Measurements from ENCODE around the gene LRRC40. TPM values are rescaled to one million over a fixed set of nuclear protein-coding genes. Genes with fewer than 3 reads are reported as not detected.
"Not testable (repeated sequence)": the region's sequence is repeated elsewhere in the genome, so short reads cannot be mapped to it uniquely, and the experiment has no call there.

The LRRC40 gene
- total RNA-seq, 2 experiments from 2014 or later: 20.4 to 20.5 TPM

DNA sequence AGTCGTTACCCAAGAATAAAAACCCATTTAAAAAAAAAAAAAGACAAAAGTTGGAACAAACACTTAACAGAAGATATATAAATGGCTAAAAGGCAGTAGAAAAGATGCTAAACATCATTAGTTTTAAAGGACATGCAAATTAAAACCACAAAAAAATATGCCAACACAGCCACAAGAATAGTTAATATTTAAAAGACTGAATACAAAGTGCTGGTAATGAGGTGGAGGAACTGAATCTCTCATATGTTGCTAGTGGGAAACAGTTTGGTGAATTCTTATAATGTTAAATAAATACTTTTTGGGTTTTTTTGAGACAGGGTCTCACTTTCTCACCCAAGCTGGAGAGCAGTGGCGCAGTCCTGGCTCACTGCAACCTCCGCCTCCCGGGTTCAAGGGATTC is 10.0 kb downstream of the LRRC40 start:
- H3K4me1 Mint-ChIP-seq (ENCODE audit: low read depth): peaks cover 11% of the 10 kb centered on the region
- H3K36me3 Mint-ChIP-seq (ENCODE audit: low read depth): peaks cover 11% of the 10 kb centered on the region
- H3K27ac Mint-ChIP-seq: no peak overlapping the region
- H3K4me3 Mint-ChIP-seq: no peak overlapping the region
- no peak for DNase-seq
- intact Hi-C loops (cut with micrococcal nuclease): no loop called here
- CTCF ChIA-PET: no interaction called here
- H3K27me3 Mint-ChIP-seq (ENCODE audit: low read depth): no peaks in the 10 kb centered on the region
- H3K9me3 Mint-ChIP-seq: peaks cover 3% of the 10 kb centered on the region

DNA sequence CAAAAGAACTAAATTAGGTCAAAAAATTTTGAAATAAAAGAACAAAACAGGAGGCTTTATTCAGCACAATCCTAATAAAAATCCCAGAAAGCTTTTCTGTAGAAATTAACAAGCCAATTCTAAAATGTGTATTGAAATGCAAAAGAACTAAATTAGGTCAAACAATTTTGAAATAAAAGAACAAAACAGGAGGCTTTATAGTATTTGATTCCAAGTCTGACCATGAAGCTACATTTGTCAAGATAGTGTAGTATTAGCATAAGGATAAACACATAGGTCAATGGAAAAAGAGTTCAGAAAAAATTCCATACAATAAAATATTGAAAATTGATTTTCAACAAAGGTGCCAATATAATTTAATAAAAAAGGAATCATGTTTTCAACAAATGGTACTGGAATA is 10.8 kb downstream of the LRRC40 start:
- peaks cover 17% of the 10 kb centered on the region for H3K4me1 Mint-ChIP-seq (ENCODE audit: low read depth)
- CTCF ChIA-PET: no interaction called here
- no peak overlapping the region for H3K27ac Mint-ChIP-seq
- H3K27me3 Mint-ChIP-seq (ENCODE audit: low read depth): no peaks in the 10 kb centered on the region
- peaks cover 3% of the 10 kb centered on the region for H3K9me3 Mint-ChIP-seq
- peaks cover 11% of the 10 kb centered on the region for H3K36me3 Mint-ChIP-seq (ENCODE audit: low read depth)
- H3K4me3 Mint-ChIP-seq: no peak overlapping the region
- DNase-seq: no peak
- intact Hi-C loops (cut with micrococcal nuclease): no loop called here

DNA sequence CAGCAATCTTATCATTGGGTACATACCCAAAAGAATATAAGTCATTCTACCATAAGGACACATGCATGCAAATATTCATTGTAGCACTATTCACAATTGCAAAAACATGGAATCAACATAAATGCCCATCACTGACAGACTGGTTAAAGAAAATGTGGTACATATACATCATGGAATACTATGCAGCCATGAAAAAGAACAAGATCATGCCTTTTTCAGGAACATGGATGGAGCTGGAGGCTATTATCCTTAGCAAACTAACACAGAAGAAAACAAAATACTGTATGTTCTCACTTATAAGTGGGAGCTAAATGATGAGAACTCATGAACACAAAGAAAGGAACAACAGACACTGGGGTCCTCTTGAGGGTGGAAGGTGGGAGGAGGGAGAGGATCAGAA is 12.9 kb downstream of the LRRC40 start:
- H3K27ac Mint-ChIP-seq; H3K36me3 Mint-ChIP-seq (ENCODE audit: low read depth); intact Hi-C loops (cut with micrococcal nuclease); CTCF ChIA-PET; H3K9me3 Mint-ChIP-seq; H3K27me3 Mint-ChIP-seq (ENCODE audit: low read depth); DNase-seq; H3K4me3 Mint-ChIP-seq: not testable (repeated sequence)
- H3K4me1 Mint-ChIP-seq (ENCODE audit: low read depth): peaks cover 17% of the 10 kb centered on the region

DNA sequence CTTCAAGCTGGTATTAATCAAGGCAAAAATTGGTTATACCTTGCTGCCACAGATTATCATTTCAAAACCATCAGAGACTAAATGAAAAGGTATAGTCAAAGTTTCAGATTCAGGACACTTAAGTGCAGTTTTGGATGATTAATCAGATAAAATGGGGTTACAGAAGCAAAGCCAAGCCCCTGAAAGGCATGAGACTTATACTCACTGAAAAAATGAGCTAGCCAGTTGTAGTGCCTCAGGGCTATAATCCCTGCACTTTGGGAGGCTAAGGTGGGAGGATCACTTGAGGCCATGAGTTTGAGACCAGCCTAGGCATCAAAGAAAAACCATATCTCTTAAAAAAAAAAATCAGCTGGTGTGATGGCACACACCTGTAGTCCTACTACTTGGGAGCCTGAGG is 15.2 kb downstream of the LRRC40 start:
- H3K27me3 Mint-ChIP-seq (ENCODE audit: low read depth): no peaks in the 10 kb centered on the region
- CTCF ChIA-PET: interaction anchor here (0.8 kb wide), 1 partner anchor 22 kb away, joined by 3 read pairs; no protein-coding TSS in a partner anchor
- H3K4me1 Mint-ChIP-seq (ENCODE audit: low read depth): peaks cover 13% of the 10 kb centered on the region

DNA sequence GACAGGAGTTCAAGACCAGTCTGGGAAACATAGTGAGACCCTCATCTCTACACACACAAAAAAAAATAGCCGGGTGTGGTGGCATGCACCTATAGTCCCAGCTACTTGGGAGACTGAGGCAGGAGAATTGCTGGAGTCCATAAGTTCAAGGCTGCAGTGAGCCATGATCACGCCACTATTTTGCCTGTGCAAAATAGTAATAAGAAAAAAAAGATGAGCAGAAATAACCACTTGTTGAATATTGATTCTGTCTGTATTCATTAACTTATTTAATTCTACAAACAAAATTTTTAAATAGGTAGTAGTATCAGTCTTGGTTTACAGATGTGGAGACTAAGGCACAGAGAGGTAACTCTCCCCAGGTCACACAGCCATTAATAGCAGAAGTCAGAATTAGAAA is 16.9 kb downstream of the LRRC40 start:
- CTCF ChIA-PET: no interaction called here
- DNase-seq: no peak
- intact Hi-C loops (cut with micrococcal nuclease): no loop called here

More for the DNA sequence above, 15.2 kb downstream of the LRRC40 start:
- H3K27ac Mint-ChIP-seq: no peak overlapping the region
- peaks cover 3% of the 10 kb centered on the region for H3K9me3 Mint-ChIP-seq
- H3K36me3 Mint-ChIP-seq (ENCODE audit: low read depth): peaks cover 13% of the 10 kb centered on the region
- H3K4me3 Mint-ChIP-seq: no peak overlapping the region
- intact Hi-C loops (cut with micrococcal nuclease): no loop called here
- DNase-seq: no peak

DNA sequence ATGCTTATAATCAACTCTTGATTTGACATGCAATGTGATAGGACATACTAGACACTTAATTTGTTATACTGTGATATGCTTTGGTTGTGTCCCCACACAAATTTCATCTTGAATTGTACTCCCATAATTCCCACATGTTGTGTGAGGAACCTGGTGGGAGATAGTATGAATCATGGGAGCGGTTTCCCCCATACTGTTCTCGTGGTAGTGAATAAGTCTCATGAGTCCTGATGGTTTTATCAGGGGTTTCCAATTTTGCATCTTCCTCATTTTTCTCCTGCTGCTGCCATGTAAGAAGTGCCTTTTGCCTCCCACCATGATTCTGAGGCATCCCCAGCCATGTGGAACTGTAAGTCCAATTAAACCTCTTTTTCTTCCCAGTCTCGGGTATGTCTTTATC is 20.2 kb downstream of the LRRC40 start:
- H3K27ac Mint-ChIP-seq; CTCF ChIA-PET; H3K27me3 Mint-ChIP-seq (ENCODE audit: low read depth); intact Hi-C loops (cut with micrococcal nuclease); H3K9me3 Mint-ChIP-seq; H3K4me3 Mint-ChIP-seq; H3K36me3 Mint-ChIP-seq (ENCODE audit: low read depth); DNase-seq: not testable (repeated sequence)
- peaks cover 11% of the 10 kb centered on the region for H3K4me1 Mint-ChIP-seq (ENCODE audit: low read depth)

More for the DNA sequence above, 16.9 kb downstream of the LRRC40 start:
- Mint-ChIP-seq H3K4me1 (ENCODE audit: low read depth) (peaks cover 13% of the 10 kb centered on the region), H3K27me3 (ENCODE audit: low read depth) (no peaks in the 10 kb centered on the region), H3K36me3 (ENCODE audit: low read depth) (peaks cover 16% of the 10 kb centered on the region), H3K4me3 (no peak overlapping the region), H3K9me3 (peaks cover 3% of the 10 kb centered on the region), H3K27ac (no peak overlapping the region)

DNA sequence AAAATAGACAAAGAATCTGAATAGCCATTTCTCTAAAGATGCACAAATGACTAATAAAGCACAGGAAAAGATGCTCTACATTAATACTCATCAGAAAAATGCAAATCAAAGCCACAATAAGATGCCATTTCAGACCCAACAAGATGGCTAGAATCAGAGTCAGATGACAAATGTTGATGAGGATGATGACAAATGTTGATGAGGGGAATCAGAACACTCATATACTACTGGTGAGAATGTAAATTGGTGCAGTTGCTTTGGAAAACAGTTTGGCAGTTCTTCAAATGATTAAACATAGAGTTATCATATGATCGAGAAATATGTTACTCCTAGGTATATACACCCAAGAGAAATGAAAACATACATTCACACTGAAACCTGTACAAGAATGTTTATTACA is 33.9 kb downstream of the LRRC40 start:
- DNase-seq: no peak
- Mint-ChIP-seq H3K36me3 (ENCODE audit: low read depth) (peaks cover 10% of the 10 kb centered on the region), H3K27ac (no peak overlapping the region), H3K4me3 (no peak overlapping the region), H3K9me3 (no peaks in the 10 kb centered on the region), H3K27me3 (ENCODE audit: low read depth) (no peaks in the 10 kb centered on the region), H3K4me1 (ENCODE audit: low read depth) (no peaks in the 10 kb centered on the region)
- intact Hi-C loops (cut with micrococcal nuclease): no loop called here
- CTCF ChIA-PET: no interaction called here

DNA sequence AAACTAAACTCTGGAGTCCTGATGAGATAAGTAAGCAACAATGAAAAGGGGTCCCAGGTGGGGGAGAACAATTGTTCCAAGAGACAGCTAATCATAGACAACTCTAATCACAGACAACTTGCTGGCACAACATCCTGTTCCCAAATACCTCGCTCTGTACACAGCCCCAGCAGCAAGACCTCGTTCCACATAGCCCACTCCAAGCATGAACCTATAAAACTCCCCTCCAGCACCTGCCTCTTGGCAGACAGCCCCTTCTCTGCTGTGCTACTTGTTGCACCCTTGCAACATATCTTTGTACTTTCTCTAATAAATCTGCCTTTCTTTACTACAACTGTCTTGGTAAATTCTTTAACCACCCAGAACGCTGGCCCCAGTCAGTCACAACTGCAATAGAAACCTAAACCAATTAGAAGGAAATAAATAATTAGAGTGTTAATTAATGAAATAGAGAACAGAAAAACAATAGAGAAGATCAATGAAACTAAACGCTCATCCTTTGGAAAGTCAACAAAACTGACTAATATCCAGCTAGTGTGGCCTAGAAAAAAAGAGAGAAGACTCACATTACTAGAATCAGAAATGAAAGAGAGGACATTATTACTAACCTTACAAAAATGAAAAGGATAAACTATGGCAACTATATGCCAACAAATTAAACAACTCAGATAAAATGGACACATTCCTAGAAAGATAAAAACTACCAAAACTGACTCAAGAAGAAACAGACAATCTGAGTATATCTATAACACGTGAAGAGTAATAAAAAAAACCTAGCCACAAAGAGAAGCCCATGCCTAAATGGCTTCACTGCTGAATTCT is 36.1 kb downstream of the LRRC40 start:
- H3K9me3 Mint-ChIP-seq: no peaks in the 10 kb centered on the region
- H3K36me3 Mint-ChIP-seq (ENCODE audit: low read depth): peaks cover 12% of the 10 kb centered on the region
- H3K27me3 Mint-ChIP-seq (ENCODE audit: low read depth): no peaks in the 10 kb centered on the region
- no peak overlapping the region for H3K4me3 Mint-ChIP-seq
- DNase-seq: no peak
- H3K27ac Mint-ChIP-seq: no peak overlapping the region
- H3K4me1 Mint-ChIP-seq (ENCODE audit: low read depth): no peaks in the 10 kb centered on the region
- intact Hi-C loops (cut with micrococcal nuclease): no loop called here
- CTCF ChIA-PET: interaction anchor here (1.0 to 1.2 kb wide), 2 partner anchors 21 to 340 kb away, joined by 3 to 4 read pairs; no protein-coding TSS in a partner anchor

DNA sequence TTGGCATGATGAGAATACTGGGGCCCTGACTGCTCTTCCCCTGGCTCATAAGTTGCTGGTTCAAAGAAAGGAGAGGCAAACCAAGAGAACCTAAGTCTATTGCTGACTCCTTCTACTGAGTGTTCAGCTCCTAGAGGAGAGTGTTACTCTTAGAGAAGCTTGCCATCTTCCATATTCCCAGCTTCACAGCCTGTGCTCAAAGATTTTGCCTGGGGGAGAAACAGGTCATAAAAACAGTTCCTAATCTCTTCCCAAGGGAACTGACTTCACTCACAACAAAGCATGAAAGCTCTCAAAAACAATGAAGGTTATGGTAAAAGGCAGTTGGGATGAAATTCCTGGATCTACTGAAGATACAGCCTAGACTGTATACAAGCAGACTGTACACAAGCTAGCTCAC is 37.1 kb downstream of the LRRC40 start:
- Mint-ChIP-seq H3K4me3 (no peak overlapping the region), H3K4me1 (ENCODE audit: low read depth) (no peaks in the 10 kb centered on the region), H3K27ac (no peak overlapping the region), H3K27me3 (ENCODE audit: low read depth) (no peaks in the 10 kb centered on the region), H3K9me3 (no peaks in the 10 kb centered on the region), H3K36me3 (ENCODE audit: low read depth) (peaks cover 11% of the 10 kb centered on the region)
- intact Hi-C loops (cut with micrococcal nuclease): no loop called here
- DNase-seq: no peak
- CTCF ChIA-PET: interaction anchor here (1.0 to 1.2 kb wide), 2 partner anchors 22 to 341 kb away, joined by 3 to 4 read pairs; no protein-coding TSS in a partner anchor

DNA sequence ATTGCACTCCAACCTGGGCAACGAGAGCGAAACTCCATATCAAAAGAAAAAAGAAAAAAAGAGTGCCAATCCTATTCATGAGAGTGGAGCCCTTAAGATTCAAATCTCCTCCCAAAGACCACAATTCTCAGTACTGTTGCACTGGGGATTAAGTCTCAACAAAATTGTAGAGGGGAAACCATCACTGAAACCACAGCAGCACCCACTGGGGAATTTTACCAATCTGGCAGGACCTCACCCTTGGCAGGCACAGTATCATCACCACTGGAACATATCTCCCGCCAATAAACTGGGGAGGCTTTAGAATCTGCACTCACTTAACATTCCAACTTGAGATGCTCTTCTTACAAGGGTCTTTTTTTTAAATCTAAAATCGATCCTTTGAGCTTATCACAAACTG is 41.0 kb downstream of the LRRC40 start:
- no peaks in the 10 kb centered on the region for H3K9me3 Mint-ChIP-seq
- no peaks in the 10 kb centered on the region for H3K27me3 Mint-ChIP-seq (ENCODE audit: low read depth)
- H3K27ac Mint-ChIP-seq: no peak overlapping the region
- no peak overlapping the region for H3K4me3 Mint-ChIP-seq
- no peaks in the 10 kb centered on the region for H3K4me1 Mint-ChIP-seq (ENCODE audit: low read depth)
- CTCF ChIA-PET: no interaction called here
- H3K36me3 Mint-ChIP-seq (ENCODE audit: low read depth): peaks cover 18% of the 10 kb centered on the region
- intact Hi-C loops (cut with micrococcal nuclease): no loop called here
- no peak for DNase-seq

DNA sequence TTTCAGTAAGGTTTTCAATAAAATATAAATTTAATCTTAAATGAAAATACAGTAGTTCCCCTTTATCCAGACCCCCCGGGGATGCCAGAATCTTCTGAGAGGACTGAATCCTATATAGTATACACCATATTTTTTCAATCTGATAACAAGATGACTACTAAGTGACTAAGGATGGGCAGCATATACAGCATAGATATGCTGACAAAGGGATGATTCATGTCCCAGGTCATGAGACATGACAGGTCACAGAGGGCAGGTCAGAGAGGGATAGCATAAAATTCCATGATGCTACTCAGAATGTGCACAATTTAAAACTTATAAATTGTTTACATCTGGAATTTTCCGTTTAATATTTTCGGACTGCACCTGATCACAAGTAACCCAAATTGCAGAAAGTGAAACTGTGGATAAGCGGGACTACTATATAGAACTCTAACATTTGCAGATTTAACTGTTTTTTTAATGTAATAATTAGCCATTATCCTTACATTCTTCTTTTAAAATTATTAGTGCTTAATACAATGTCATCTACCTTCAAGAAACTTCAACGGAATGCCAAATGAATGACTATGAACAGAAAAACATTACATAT is 48.8 kb downstream of the LRRC40 start:
- H3K4me1 Mint-ChIP-seq (ENCODE audit: low read depth): no peaks in the 10 kb centered on the region
- H3K27ac Mint-ChIP-seq: no peak overlapping the region
- intact Hi-C loops (cut with micrococcal nuclease): no loop called here
- no peak overlapping the region for H3K4me3 Mint-ChIP-seq
- H3K36me3 Mint-ChIP-seq (ENCODE audit: low read depth): peaks cover 8% of the 10 kb centered on the region
- H3K27me3 Mint-ChIP-seq (ENCODE audit: low read depth): no peaks in the 10 kb centered on the region
- H3K9me3 Mint-ChIP-seq: no peaks in the 10 kb centered on the region
- no peak for DNase-seq
- CTCF ChIA-PET: no interaction called here

DNA sequence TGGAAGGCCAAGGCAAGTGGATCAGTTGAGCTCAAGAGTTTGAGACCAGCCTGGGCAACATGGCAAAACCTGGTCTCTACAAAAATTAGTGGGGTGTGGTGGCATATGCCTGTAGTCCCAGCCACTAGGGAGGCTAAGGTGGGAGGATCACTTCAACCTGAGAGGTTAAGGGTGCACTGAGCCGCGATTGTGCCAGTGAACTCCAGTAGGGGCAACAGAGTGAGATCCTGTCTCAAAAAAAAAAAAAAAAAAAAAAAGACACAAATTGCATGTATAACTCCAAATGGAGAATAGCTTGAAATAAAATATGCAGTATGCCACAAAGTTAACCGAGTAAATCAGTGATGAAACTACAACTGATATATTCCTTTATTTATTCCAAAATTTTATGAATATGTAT is 51.6 kb downstream of the LRRC40 start:
- no peaks in the 10 kb centered on the region for H3K9me3 Mint-ChIP-seq
- peaks cover 9% of the 10 kb centered on the region for H3K36me3 Mint-ChIP-seq (ENCODE audit: low read depth)
- no peaks in the 10 kb centered on the region for H3K4me1 Mint-ChIP-seq (ENCODE audit: low read depth)
- no peak for DNase-seq
- H3K27me3 Mint-ChIP-seq (ENCODE audit: low read depth): no peaks in the 10 kb centered on the region
- intact Hi-C loops (cut with micrococcal nuclease): no loop called here
- no peak overlapping the region for H3K27ac Mint-ChIP-seq
- CTCF ChIA-PET: no interaction called here
- no peak overlapping the region for H3K4me3 Mint-ChIP-seq

DNA sequence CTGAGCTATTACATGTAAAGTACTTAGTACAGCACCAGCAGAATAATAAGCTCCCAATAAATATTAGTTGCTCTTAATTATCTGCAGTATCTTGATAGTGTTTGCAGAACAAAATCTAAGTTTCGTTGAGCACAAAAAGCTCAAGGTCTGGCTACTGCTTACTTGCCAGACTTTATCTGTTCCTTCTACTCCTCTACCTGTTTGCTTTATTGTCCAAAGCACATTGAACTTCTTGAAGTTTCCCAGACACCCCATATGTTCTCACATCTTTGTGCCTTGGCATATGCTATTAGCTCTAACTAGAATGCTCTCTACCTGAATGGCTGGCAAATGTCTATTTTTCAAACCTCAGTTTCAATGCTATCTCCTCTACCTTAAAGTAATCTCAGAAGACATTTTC is 54.9 kb downstream of the LRRC40 start:
- peaks cover 15% of the 10 kb centered on the region for H3K36me3 Mint-ChIP-seq (ENCODE audit: low read depth)
- H3K27me3 Mint-ChIP-seq (ENCODE audit: low read depth): no peaks in the 10 kb centered on the region
- intact Hi-C loops (cut with micrococcal nuclease): no loop called here
- H3K4me3 Mint-ChIP-seq: no peak overlapping the region
- H3K4me1 Mint-ChIP-seq (ENCODE audit: low read depth): no peaks in the 10 kb centered on the region
- H3K9me3 Mint-ChIP-seq: no peaks in the 10 kb centered on the region
- no peak for DNase-seq
- CTCF ChIA-PET: no interaction called here
- no peak overlapping the region for H3K27ac Mint-ChIP-seq
